A673 (cell line): ENCODE results near the gene TTC28.

Experiments
- EZH2 ChIP-seq: fragments of 200-600 bp; sonication (generic); IDR thresholded peaks from 2 replicates; pipeline ENCODE4 v1.6.1; 2017; ENCODE audit warnings: borderline replicate concordance, low read depth, mild to moderate bottlenecking, mixed read lengths, antibody characterized with exemption, low read length; ENCODE audit not compliant: poor library complexity, severe bottlenecking
- TF ChIP-seq, protein P1 (sequence below): fragments of 300-800, 200-600 bp; sonication (generic); conservative IDR thresholded peaks from 2 replicates; pipeline ENCODE4 v1.5.1; 2017; ENCODE audit warnings: low read depth, mild to moderate bottlenecking, antibody characterized with exemption, low read length, moderate library complexity, mixed read lengths

GRCh38 chr22:27976586-27976985 lies 703.1 kb downstream of the TTC28 start:
- TF ChIP-seq, protein P1, sequence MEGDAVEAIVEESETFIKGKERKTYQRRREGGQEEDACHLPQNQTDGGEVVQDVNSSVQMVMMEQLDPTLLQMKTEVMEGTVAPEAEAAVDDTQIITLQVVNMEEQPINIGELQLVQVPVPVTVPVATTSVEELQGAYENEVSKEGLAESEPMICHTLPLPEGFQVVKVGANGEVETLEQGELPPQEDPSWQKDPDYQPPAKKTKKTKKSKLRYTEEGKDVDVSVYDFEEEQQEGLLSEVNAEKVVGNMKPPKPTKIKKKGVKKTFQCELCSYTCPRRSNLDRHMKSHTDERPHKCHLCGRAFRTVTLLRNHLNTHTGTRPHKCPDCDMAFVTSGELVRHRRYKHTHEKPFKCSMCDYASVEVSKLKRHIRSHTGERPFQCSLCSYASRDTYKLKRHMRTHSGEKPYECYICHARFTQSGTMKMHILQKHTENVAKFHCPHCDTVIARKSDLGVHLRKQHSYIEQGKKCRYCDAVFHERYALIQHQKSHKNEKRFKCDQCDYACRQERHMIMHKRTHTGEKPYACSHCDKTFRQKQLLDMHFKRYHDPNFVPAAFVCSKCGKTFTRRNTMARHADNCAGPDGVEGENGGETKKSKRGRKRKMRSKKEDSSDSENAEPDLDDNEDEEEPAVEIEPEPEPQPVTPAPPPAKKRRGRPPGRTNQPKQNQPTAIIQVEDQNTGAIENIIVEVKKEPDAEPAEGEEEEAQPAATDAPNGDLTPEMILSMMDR = no peak
- no peak for TF ChIP-seq EZH2
